MCF 10A (cell line): ENCODE results near the gene LPIN1. TPM values are rescaled to one million over a fixed set of nuclear protein-coding genes. Genes with fewer than 3 reads are reported as not detected.

Experiments
- Bru-seq: library from RNA; stranded (reverse); fragments of 400-500 nt; gene quantifications from one replicate; lab custom pipeline; 2021; lab: Mats Ljungman, UMichigan
- BruChase-seq, 2 experiments: library from RNA; stranded (reverse); fragments of 400-500 nt; gene quantifications; one replicate each; lab custom pipeline; 2021; lab: Mats Ljungman, UMichigan
- BruUV-seq: library from RNA; stranded (reverse); fragments of 400-500 nt; replicated peaks from 2 replicates; lab custom pipeline; 2021; lab: Mats Ljungman, UMichigan
- CTCF ChIA-PET: fragments of 300-600 bp; sonication (Branson Sonifier 250); formaldehyde crosslinking; extraction: SDS; loops from one replicate; lab custom pipeline; 2021; ENCODE audit warnings: antibody characterized with exemption, inconsistent platforms; lab: Yijun Ruan, JAX
- POLR2A ChIA-PET: fragments of 300-600, 350-650 bp; sonication (Branson Sonifier 250); formaldehyde crosslinking; extraction: SDS; loops from one replicate; lab custom pipeline; 2020; ENCODE audit warnings: antibody characterized with exemption, inconsistent platforms; lab: Yijun Ruan, JAX
- DNase-seq: peaks from one replicate; pipeline ENCODE4 v3.0.0-alpha.2; 2018; ENCODE audit not compliant: unreplicated experiment
- H3K27ac Mint-ChIP-seq: one replicate; pipeline ENCODE4 v1.8.0; 2022; ENCODE audit warnings: mild to moderate bottlenecking, low read depth, mixed read lengths; ENCODE audit not compliant: unreplicated experiment
- H3K27me3 Mint-ChIP-seq: one replicate; pipeline ENCODE4 v1.8.0; 2022; ENCODE audit warnings: mixed read lengths; ENCODE audit not compliant: insufficient read depth, unreplicated experiment
- H3K36me3 Mint-ChIP-seq: one replicate; pipeline ENCODE4 v1.8.0; 2022; ENCODE audit warnings: mild to moderate bottlenecking, moderate library complexity, mixed read lengths; ENCODE audit not compliant: insufficient read depth, unreplicated experiment
- H3K4me1 Mint-ChIP-seq: one replicate; pipeline ENCODE4 v1.8.0; 2022; ENCODE audit warnings: mixed read lengths; ENCODE audit not compliant: insufficient read depth, unreplicated experiment
- H3K4me3 Mint-ChIP-seq: one replicate; pipeline ENCODE4 v1.8.0; 2022; ENCODE audit warnings: mild to moderate bottlenecking, moderate library complexity, mixed read lengths; ENCODE audit not compliant: unreplicated experiment
- H3K9me3 Mint-ChIP-seq: one replicate; pipeline ENCODE4 v1.8.0; 2022; ENCODE audit warnings: mixed read lengths; ENCODE audit not compliant: unreplicated experiment
- intact Hi-C: fragments of 100-400 bp; cut with micrococcal nuclease; formaldehyde crosslinking; loops from 2 replicates; pipeline ENCODE4 v1.14.1; 2022
- long read RNA-seq: library from polyadenylated mRNA; stranded (forward); transcript quantifications from one replicate; pipeline ENCODE4 v2.0.0, GENCODE V29; 2022
- total RNA-seq: library from RNA; stranded (reverse); gene quantifications from 2 replicates; pipeline ENCODE4 v1.2.3, GENCODE V29; 2022
- TF ChIP-seq, protein P1 (sequence below): fragments of 200-600 bp; IDR thresholded peaks from one replicate; pipeline ENCODE4 v1.8.0; 2022; ENCODE audit warnings: antibody characterized with exemption, mild to moderate bottlenecking; ENCODE audit not compliant: unreplicated experiment

LPIN1 gene, protein sequence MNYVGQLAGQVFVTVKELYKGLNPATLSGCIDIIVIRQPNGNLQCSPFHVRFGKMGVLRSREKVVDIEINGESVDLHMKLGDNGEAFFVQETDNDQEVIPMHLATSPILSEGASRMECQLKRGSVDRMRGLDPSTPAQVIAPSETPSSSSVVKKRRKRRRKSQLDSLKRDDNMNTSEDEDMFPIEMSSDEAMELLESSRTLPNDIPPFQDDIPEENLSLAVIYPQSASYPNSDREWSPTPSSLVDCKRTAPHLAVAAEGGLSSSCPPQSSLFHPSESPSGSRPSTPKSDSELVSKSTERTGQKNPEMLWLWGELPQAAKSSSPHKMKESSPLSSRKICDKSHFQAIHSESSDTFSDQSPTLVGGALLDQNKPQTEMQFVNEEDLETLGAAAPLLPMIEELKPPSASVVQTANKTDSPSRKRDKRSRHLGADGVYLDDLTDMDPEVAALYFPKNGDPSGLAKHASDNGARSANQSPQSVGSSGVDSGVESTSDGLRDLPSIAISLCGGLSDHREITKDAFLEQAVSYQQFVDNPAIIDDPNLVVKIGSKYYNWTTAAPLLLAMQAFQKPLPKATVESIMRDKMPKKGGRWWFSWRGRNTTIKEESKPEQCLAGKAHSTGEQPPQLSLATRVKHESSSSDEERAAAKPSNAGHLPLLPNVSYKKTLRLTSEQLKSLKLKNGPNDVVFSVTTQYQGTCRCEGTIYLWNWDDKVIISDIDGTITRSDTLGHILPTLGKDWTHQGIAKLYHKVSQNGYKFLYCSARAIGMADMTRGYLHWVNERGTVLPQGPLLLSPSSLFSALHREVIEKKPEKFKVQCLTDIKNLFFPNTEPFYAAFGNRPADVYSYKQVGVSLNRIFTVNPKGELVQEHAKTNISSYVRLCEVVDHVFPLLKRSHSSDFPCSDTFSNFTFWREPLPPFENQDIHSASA
- total RNA-seq (47.0 and 65.7 TPM in 2 replicates), Bru-seq, nascent RNA (percentile 66 among the genes with signal in this experiment), BruChase-seq, experiment 1, labeled RNA remaining after a 6-hour chase (percentile 71 among the genes with signal in this experiment), BruChase-seq, experiment 2, labeled RNA remaining after a 2-hour chase (percentile 64 among the genes with signal in this experiment)
- long read RNA-seq, full-length matches to known transcripts, result 39 of 109 reads
- long read RNA-seq, partial matches to known transcripts, result 29 of 109 reads
- long read RNA-seq, other reads (novel, unspliced or antisense), result 41 of 109 reads

GRCh38 chr2:11746376-11746806, at the start of gene LPIN1:
Gene LPIN1 (plus strand): TSS chr2:11746632. CDS start chr2:11765542, 18,910 bp downstream.
- intact Hi-C loops, result no loop called here
- no TSS peak for BruUV-seq
- Mint-ChIP-seq H3K27ac (peak within 1 kb of the TSS; percentile 82), H3K36me3 (peaks cover 12% of the 10 kb centered on the region), H3K9me3 (no peaks in the 10 kb centered on the region), H3K4me1 (peaks cover 36% of the 10 kb centered on the region), H3K27me3 (no peaks in the 10 kb centered on the region), H3K4me3 (peak within 1 kb of the TSS; percentile 89)
- TF ChIP-seq, protein P1, sequence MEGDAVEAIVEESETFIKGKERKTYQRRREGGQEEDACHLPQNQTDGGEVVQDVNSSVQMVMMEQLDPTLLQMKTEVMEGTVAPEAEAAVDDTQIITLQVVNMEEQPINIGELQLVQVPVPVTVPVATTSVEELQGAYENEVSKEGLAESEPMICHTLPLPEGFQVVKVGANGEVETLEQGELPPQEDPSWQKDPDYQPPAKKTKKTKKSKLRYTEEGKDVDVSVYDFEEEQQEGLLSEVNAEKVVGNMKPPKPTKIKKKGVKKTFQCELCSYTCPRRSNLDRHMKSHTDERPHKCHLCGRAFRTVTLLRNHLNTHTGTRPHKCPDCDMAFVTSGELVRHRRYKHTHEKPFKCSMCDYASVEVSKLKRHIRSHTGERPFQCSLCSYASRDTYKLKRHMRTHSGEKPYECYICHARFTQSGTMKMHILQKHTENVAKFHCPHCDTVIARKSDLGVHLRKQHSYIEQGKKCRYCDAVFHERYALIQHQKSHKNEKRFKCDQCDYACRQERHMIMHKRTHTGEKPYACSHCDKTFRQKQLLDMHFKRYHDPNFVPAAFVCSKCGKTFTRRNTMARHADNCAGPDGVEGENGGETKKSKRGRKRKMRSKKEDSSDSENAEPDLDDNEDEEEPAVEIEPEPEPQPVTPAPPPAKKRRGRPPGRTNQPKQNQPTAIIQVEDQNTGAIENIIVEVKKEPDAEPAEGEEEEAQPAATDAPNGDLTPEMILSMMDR, result no peak
- ChIA-PET CTCF (interaction anchor here (0.6 to 5.0 kb wide), 12 partner anchors 8 to 111 kb away, joined by 3 to 45 read pairs (median 4); no protein-coding TSS in a partner anchor), POLR2A (interaction anchor here (0.5 to 6.9 kb wide), 9 partner anchors 11 to 281 kb away, joined by 3 to 67 read pairs (median 3); partner anchors contain the start of gene E2F6)
- DNase-seq, result peak; percentile 86

GRCh38 chr2:11696736-11697102, 49.7 kb upstream of the LPIN1 start:
- no TSS peak for BruUV-seq

GRCh38 chr2:11697103-11697871, 49.1 kb upstream of the LPIN1 start:
- TF ChIP-seq, protein P1, result no peak
- no TSS peak for BruUV-seq
- H3K27me3 Mint-ChIP-seq, result no peaks in the 10 kb centered on the region
- H3K4me1 Mint-ChIP-seq, result peaks cover 14% of the 10 kb centered on the region
- H3K4me3 Mint-ChIP-seq, result no peak overlapping the region
- DNase-seq, result peak; percentile 96
- H3K9me3 Mint-ChIP-seq, result no peaks in the 10 kb centered on the region
- CTCF ChIA-PET, result interaction anchor here (0.6 to 19.1 kb wide), 11 partner anchors 9 to 1265 kb away, joined by 3 to 336 read pairs (median 4); partner anchors contain the start of gene LPIN1
- H3K27ac Mint-ChIP-seq, result peak overlapping the region; percentile 57
- POLR2A ChIA-PET, result interaction anchor here (1.1 to 7.7 kb wide), 4 partner anchors 42 to 82 kb away, joined by 3 to 67 read pairs (median 8); partner anchors contain the start of gene LPIN1
- intact Hi-C loops, result no loop called here
- H3K36me3 Mint-ChIP-seq, result no peaks in the 10 kb centered on the region

More at GRCh38 chr2:11696736-11697102, 49.7 kb upstream of the LPIN1 start:
- Mint-ChIP-seq H3K27me3 (no peaks in the 10 kb centered on the region), H3K4me1 (peaks cover 14% of the 10 kb centered on the region), H3K36me3 (no peaks in the 10 kb centered on the region), H3K27ac (peak overlapping the region; percentile 57), H3K4me3 (no peak overlapping the region), H3K9me3 (no peaks in the 10 kb centered on the region)
- TF ChIP-seq, protein P1, result no peak
- ChIA-PET CTCF (interaction anchor here (0.6 to 19.1 kb wide), 12 partner anchors 9 to 1266 kb away, joined by 3 to 336 read pairs (median 4); partner anchors contain the start of gene LPIN1), POLR2A (interaction anchor here (1.1 to 7.7 kb wide), 4 partner anchors 43 to 83 kb away, joined by 3 to 67 read pairs (median 8); partner anchors contain the start of gene LPIN1)
- DNase-seq, result no peak
- intact Hi-C loops, result no loop called here
